Keratinocyte (primary cell): Measurements from ENCODE around the gene PARD3B. TPM values are rescaled to one million over a fixed set of nuclear protein-coding genes. Genes with fewer than 3 reads are reported as not detected.

Source experiments
- DNase-seq: peaks from one replicate; pipeline ENCODE4 v3.0.0-alpha.2; 2011; ENCODE audit warnings: low read depth, missing footprints, low spot score
- FAIRE-seq: peaks from 2 replicates; lab custom pipeline; 2011; peaks lifted over from hg19 to GRCh38; lab: Jason Lieb, UNC
- H2AFZ ChIP-seq: 2 replicates; pipeline ENCODE4 v1.6.0; 2012; ENCODE audit warnings: low read length, control low read depth, inconsistent platforms; ENCODE audit not compliant: control insufficient read depth
- H3K27ac ChIP-seq: 2 replicates; pipeline ENCODE4 v1.5.1; 2011; ENCODE audit warnings: low read length; ENCODE audit not compliant: control insufficient read depth, insufficient read depth
- H3K27me3 ChIP-seq: 3 replicates; pipeline ENCODE4 v1.6.0; 2011; ENCODE audit warnings: low read length; ENCODE audit not compliant: control insufficient read depth, insufficient read depth; ENCODE audit errors: extremely low read depth
- H3K36me3 ChIP-seq, 2 experiments: 2 replicates in 1 of 2; 3 replicates in 1 of 2; pipeline ENCODE4 v1.5.1; 2011; ENCODE audit warnings: low read length in 2 of 2, mild to moderate bottlenecking in 1 of 2; ENCODE audit not compliant: control insufficient read depth in 2 of 2, insufficient read depth in 2 of 2; ENCODE audit errors: extremely low read depth in 1 of 2
- H3K4me1 ChIP-seq: 3 replicates; pipeline ENCODE4 v1.5.1; 2011; ENCODE audit warnings: low read length; ENCODE audit not compliant: control insufficient read depth, insufficient read depth; ENCODE audit errors: extremely low read depth
- H3K4me2 ChIP-seq: 3 replicates; pipeline ENCODE4 v1.6.0; 2011; ENCODE audit warnings: low read depth, low read length; ENCODE audit not compliant: control insufficient read depth, insufficient read depth; ENCODE audit errors: extremely low read depth
- H3K4me3 ChIP-seq, 3 experiments: fragments of 200-600 bp in 1 of 3; sonication (generic) in 1 of 3; 2 replicates in 2 of 3; 3 replicates in 1 of 3; pipeline ENCODE4 v1.5.1; 2011 to 2016; ENCODE audit warnings: low read length in 3 of 3, mild to moderate bottlenecking in 3 of 3, control low read depth in 2 of 3, inconsistent platforms in 1 of 3, low read depth in 1 of 3, mixed read lengths in 1 of 3, mixed run types in 1 of 3, moderate library complexity in 1 of 3; ENCODE audit not compliant: control insufficient read depth in 2 of 3, insufficient read depth in 2 of 3; ENCODE audit errors: extremely low read depth in 1 of 3
- H3K79me2 ChIP-seq: 2 replicates; pipeline ENCODE4 v1.6.0; 2012; ENCODE audit warnings: low read length; ENCODE audit not compliant: control insufficient read depth, insufficient read depth
- H3K9ac ChIP-seq: 3 replicates; pipeline ENCODE4 v1.6.0; 2011; ENCODE audit warnings: low read length; ENCODE audit not compliant: control insufficient read depth, insufficient read depth; ENCODE audit errors: extremely low read depth
- H3K9me1 ChIP-seq: 3 replicates; pipeline ENCODE4 v1.6.0; 2011; ENCODE audit warnings: low read length; ENCODE audit not compliant: control insufficient read depth, insufficient read depth; ENCODE audit errors: extremely low read depth
- H3K9me3 ChIP-seq: 2 replicates; pipeline ENCODE4 v1.5.1; 2012; ENCODE audit warnings: low read depth, low read length; ENCODE audit not compliant: control insufficient read depth
- H4K20me1 ChIP-seq: 3 replicates; pipeline ENCODE4 v1.6.0; 2011; ENCODE audit warnings: low read length; ENCODE audit not compliant: control insufficient read depth, insufficient read depth; ENCODE audit errors: extremely low read depth
- EZH2 ChIP-seq: IDR thresholded peaks from one replicate; pipeline ENCODE4 v1.6.1; 2012; ENCODE audit warnings: inconsistent platforms, mild to moderate bottlenecking, low read length, moderate library complexity
- dilution Hi-C: fragments of 300-500 bp; cut with MboI; formaldehyde crosslinking; loops from one replicate; pipeline ENCODE4 v1.7.0; 2020; ENCODE audit warnings: low sequenced_read_pairs; ENCODE audit not compliant: extremely low pct_ligation_motif_present
- polyA plus RNA-seq, 5 experiments: library from polyadenylated mRNA; depleted of rRNA in 3 of 5; stranded (reverse) in 3 of 5; stranded (forward) in 1 of 5; unstranded in 1 of 5; fragments of >200 nt; gene quantifications; 1 replicate in 1 of 5; 2 replicates in 3 of 5; 3 replicates in 1 of 5; pipeline versions ENCODE4 v1.2.1 to v1.2.3, GENCODE V29; 2011 to 2012; ENCODE audit warnings: missing spikeins in 2 of 5, low read depth in 1 of 5, low replicate concordance in 1 of 5
- TF ChIP-seq, protein P1 (sequence below), 3 experiments: IDR thresholded peaks in 1 of 3; conservative IDR thresholded peaks in 1 of 3; optimal IDR thresholded peaks in 1 of 3; 2 replicates in 2 of 3; 3 replicates in 1 of 3; pipeline versions ENCODE3 to v1.5.1; 2011; ENCODE audit warnings: low read length in 3 of 3, mild to moderate bottlenecking in 3 of 3, moderate library complexity in 2 of 3, control low read depth in 1 of 3, inconsistent platforms in 1 of 3; ENCODE audit not compliant: insufficient read depth in 2 of 3; ENCODE audit errors: extremely low read depth in 1 of 3

Gene PARD3B
- polyA plus RNA-seq, 1 donor (not counting 4 experiments of a cell fraction or from before 2014, with no cell fraction given) = 1.2 TPM

DNA sequence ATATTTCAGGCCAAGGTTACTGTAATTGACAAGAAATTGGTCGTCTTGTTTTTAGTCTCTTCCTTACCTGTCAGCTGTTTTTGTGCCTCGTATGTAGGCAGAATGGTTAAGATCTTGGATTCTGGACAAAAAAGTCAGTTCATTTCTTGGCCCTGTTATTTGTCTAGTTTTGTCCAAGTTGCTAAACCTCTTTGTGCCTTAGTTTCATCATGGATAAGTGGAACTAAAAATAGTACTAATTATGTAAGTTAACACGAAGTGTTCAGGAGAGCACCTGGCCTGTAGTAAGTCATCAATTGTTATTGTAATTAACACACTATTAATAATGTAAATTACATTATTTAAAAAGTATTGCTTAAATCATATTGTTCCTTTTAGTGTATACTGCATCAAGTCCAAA, 148.0 kb downstream of the PARD3B start:
- H4K20me1 ChIP-seq = no peaks in the 10 kb centered on the region
- H2AFZ ChIP-seq = no peak overlapping the region
- no peak for DNase-seq
- TF ChIP-seq EZH2 = no peak
- TF ChIP-seq, protein P1, sequence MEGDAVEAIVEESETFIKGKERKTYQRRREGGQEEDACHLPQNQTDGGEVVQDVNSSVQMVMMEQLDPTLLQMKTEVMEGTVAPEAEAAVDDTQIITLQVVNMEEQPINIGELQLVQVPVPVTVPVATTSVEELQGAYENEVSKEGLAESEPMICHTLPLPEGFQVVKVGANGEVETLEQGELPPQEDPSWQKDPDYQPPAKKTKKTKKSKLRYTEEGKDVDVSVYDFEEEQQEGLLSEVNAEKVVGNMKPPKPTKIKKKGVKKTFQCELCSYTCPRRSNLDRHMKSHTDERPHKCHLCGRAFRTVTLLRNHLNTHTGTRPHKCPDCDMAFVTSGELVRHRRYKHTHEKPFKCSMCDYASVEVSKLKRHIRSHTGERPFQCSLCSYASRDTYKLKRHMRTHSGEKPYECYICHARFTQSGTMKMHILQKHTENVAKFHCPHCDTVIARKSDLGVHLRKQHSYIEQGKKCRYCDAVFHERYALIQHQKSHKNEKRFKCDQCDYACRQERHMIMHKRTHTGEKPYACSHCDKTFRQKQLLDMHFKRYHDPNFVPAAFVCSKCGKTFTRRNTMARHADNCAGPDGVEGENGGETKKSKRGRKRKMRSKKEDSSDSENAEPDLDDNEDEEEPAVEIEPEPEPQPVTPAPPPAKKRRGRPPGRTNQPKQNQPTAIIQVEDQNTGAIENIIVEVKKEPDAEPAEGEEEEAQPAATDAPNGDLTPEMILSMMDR (optimal IDR thresholded peaks at IDR 0.05 in 1 of 3, IDR thresholded peaks at IDR 0.05 in 1 of 3, conservative IDR thresholded peaks at IDR 0.05 in 1 of 3; ENCODE audit: extremely low read depth in 1 of 3, insufficient read depth in 2 of 3, low read length in 3 of 3) = no peak
- H3K4me1 ChIP-seq = no peaks in the 10 kb centered on the region
- no peak overlapping the region for H3K9ac ChIP-seq
- no peak overlapping the region for H3K4me2 ChIP-seq
- H3K36me3 ChIP-seq = no peaks in the 10 kb centered on the region
- no peaks in the 10 kb centered on the region for H3K9me3 ChIP-seq
- no peaks in the 10 kb centered on the region for H3K27me3 ChIP-seq
- no peak overlapping the region for H3K27ac ChIP-seq
- H3K9me1 ChIP-seq = no peaks in the 10 kb centered on the region
- no peak overlapping the region for H3K4me3 ChIP-seq
- no peaks in the 10 kb centered on the region for H3K79me2 ChIP-seq
- dilution Hi-C loops = loop anchor here (10.0 kb wide), 1 partner anchor 248 kb away; no protein-coding TSS in a partner anchor
- FAIRE-seq = no peak

DNA sequence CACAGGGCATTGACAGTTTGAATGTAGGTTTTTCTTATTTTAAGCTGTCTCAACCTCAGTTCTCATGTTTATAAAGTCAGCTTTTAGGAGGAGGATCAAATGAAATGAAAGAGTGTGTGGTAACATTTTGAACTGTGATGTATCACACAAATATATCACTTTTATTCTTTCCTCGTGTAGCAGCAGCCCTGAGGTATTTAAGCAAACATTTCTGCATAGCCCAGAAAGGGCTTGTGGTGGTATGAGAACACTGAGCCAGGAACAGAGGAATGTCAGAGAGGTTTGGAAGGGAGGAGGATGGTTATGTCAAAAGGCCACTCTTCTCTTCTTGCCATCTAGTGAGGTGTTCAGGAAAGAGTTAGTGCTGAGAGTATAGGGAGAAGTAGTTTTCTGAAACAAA, 150.2 kb downstream of the PARD3B start:
- Histone ChIP-seq H3K4me2 (no peak overlapping the region), H3K9me3 (no peaks in the 10 kb centered on the region), H3K79me2 (no peaks in the 10 kb centered on the region), H3K4me3 (no peak overlapping the region), H3K9me1 (no peaks in the 10 kb centered on the region), H3K4me1 (no peaks in the 10 kb centered on the region), H3K9ac (no peak overlapping the region), H3K27me3 (no peaks in the 10 kb centered on the region), H3K27ac (no peak overlapping the region), H2AFZ (no peak overlapping the region), H4K20me1 (no peaks in the 10 kb centered on the region), H3K36me3 (no peaks in the 10 kb centered on the region)
- DNase-seq (no peak), FAIRE-seq (no peak)
- TF ChIP-seq, protein P1 (optimal IDR thresholded peaks at IDR 0.05 in 1 of 3, IDR thresholded peaks at IDR 0.05 in 1 of 3, conservative IDR thresholded peaks at IDR 0.05 in 1 of 3; ENCODE audit: extremely low read depth in 1 of 3, insufficient read depth in 2 of 3, low read length in 3 of 3) = no peak
- TF ChIP-seq EZH2 = no peak
- dilution Hi-C loops = loop anchor here (10.0 kb wide), 1 partner anchor 251 kb away; no protein-coding TSS in a partner anchor
